GM19035 (cell line): ENCODE data around the gene BBS12.

ENCODE experiments used
- ATAC-seq: cut with Tn5 transposase; IDR thresholded peaks from one replicate; pipeline ENCODE4 v1.9.1; 2021; ENCODE audit not compliant: unreplicated experiment

BBS12 gene

DNA sequence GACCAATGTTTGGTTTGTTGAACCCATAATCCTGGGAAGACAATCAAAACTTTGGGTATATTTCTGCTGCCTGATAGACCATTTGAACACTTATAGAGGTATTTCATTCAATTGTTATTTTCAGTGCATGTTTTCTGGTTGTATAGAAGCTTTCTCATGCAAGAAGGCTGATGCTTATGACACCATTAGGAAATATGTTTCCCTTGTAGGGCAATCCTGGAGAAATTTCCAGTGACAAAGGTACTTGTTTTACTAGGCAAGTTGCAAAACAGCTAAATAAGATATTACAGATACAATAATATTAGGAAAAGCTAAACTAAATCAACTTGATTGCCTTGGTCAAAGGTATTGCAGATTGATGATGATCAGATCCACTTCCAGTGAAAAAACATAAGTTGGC lies 61.3 kb downstream of the BBS12 start:
- no peak for ATAC-seq
